GM23338 (cell line): ENCODE results near the gene HAUS5. TPM values are rescaled to one million over a fixed set of nuclear protein-coding genes. Genes with fewer than 3 reads are reported as not detected.

Experiments
- ATAC-seq: fragments of 200-7000 bp; cut with Tn5 transposase; 3 replicates; pipeline ENCODE4 v1.9.1; 2020
- DNase-seq: peaks from one replicate; pipeline ENCODE4 v3.0.0-alpha.2; 2015; ENCODE audit warnings: low spot score
- H2AFZ ChIP-seq: fragments of 200-600 bp; sonication (generic); 2 replicates; pipeline ENCODE4 v1.8.0; 2016; ENCODE audit warnings: antibody characterized with exemption, mild to moderate bottlenecking, moderate library complexity
- H3F3A ChIP-seq: fragments of 200-600 bp; sonication (generic); replicated peaks from 2 replicates; pipeline ENCODE4 v1.8.0; 2017; ENCODE audit warnings: antibody characterized with exemption, mixed run types, low read depth
- H3K27ac ChIP-seq: fragments of 200-600 bp; sonication (generic); 2 replicates; pipeline ENCODE4 v1.6.1; 2016; ENCODE audit warnings: low read depth
- H3K27me3 ChIP-seq: fragments of 200-600 bp; sonication (generic); 2 replicates; pipeline ENCODE4 v1.8.0; 2016; ENCODE audit warnings: mild to moderate bottlenecking, mixed run types, moderate library complexity; ENCODE audit not compliant: insufficient read depth
- H3K36me3 ChIP-seq: fragments of 200-600 bp; sonication (generic); 2 replicates; pipeline ENCODE4 v1.8.0; 2016; ENCODE audit warnings: mild to moderate bottlenecking; ENCODE audit not compliant: insufficient read depth
- H3K4me1 ChIP-seq: fragments of 200-600 bp; sonication (generic); 2 replicates; pipeline ENCODE4 v1.8.0; 2016; ENCODE audit warnings: mild to moderate bottlenecking, moderate library complexity; ENCODE audit not compliant: insufficient read depth
- H3K4me2 ChIP-seq: fragments of 200-600 bp; sonication (generic); 2 replicates; pipeline ENCODE4 v1.7.1; 2017; ENCODE audit warnings: mixed run types
- H3K4me3 ChIP-seq: fragments of 200-600 bp; sonication (generic); 2 replicates; pipeline ENCODE4 v1.6.1; 2016; ENCODE audit warnings: mixed run types
- H3K79me2 ChIP-seq: fragments of 200-600 bp; sonication (generic); replicated peaks from 2 replicates; pipeline ENCODE4 v1.8.0; 2017; ENCODE audit warnings: mild to moderate bottlenecking; ENCODE audit not compliant: insufficient read depth
- H3K9me2 ChIP-seq: fragments of 200-600 bp; sonication (generic); 2 replicates; pipeline ENCODE4 v1.8.0; 2017; ENCODE audit not compliant: insufficient read depth
- H4K20me1 ChIP-seq: fragments of 200-600 bp; sonication (generic); replicated peaks from 2 replicates; pipeline ENCODE4 v1.8.0; 2017; ENCODE audit warnings: mild to moderate bottlenecking; ENCODE audit not compliant: insufficient read depth
- H3K27ac Mint-ChIP-seq: 2 replicates; pipeline ENCODE4 v1.8.0; 2020; ENCODE audit warnings: inconsistent platforms, mild to moderate bottlenecking, moderate library complexity, mixed read lengths
- H3K27me3 Mint-ChIP-seq: 3 replicates; pipeline ENCODE4 v1.8.0; 2022; ENCODE audit warnings: low read depth, mild to moderate bottlenecking, moderate library complexity, mixed read lengths, inconsistent platforms; ENCODE audit not compliant: insufficient read depth, poor library complexity
- H3K36me3 Mint-ChIP-seq: 3 replicates; pipeline ENCODE4 v1.8.0; 2021; ENCODE audit warnings: low read depth, mild to moderate bottlenecking, inconsistent platforms, moderate library complexity, mixed read lengths
- H3K4me1 Mint-ChIP-seq: 3 replicates; pipeline ENCODE4 v1.8.0; 2020; ENCODE audit warnings: mild to moderate bottlenecking, inconsistent platforms, mixed read lengths
- H3K4me3 Mint-ChIP-seq: 3 replicates; pipeline ENCODE4 v1.8.0; 2021; ENCODE audit warnings: moderate library complexity, mild to moderate bottlenecking, inconsistent platforms, mixed read lengths
- H3K9me3 Mint-ChIP-seq: 3 replicates; pipeline ENCODE4 v1.8.0; 2020; ENCODE audit warnings: moderate library complexity, mild to moderate bottlenecking, inconsistent platforms, mixed read lengths
- CREB1 ChIP-seq: fragments of 250-450 bp; sonication (Bioruptor Pico); IDR thresholded peaks from 2 replicates; pipeline ENCODE4 v1.5.0; 2020; ENCODE audit warnings: low read depth, mild to moderate bottlenecking, moderate library complexity
- EZH2 ChIP-seq: fragments of 200-600 bp; sonication (generic); IDR thresholded peaks from one replicate; pipeline ENCODE4 v1.8.0; 2017; ENCODE audit warnings: antibody characterized with exemption, mild to moderate bottlenecking, low read depth; ENCODE audit not compliant: unreplicated experiment
- EZH2phosphoT487 ChIP-seq: fragments of 200-600 bp; sonication (generic); IDR thresholded peaks from one replicate; pipeline ENCODE4 v1.8.1; 2018; ENCODE audit warnings: antibody characterized with exemption; ENCODE audit not compliant: unreplicated experiment
- JUNB ChIP-seq: IDR thresholded peaks from one replicate; pipeline ENCODE4 v1.6.1; 2016; ENCODE audit warnings: antibody characterized with exemption; ENCODE audit not compliant: unreplicated experiment
- NANOG ChIP-seq: IDR thresholded peaks from 2 replicates; pipeline ENCODE4 v1.6.1; 2016; ENCODE audit warnings: antibody characterized with exemption, borderline replicate concordance
- POLR2AphosphoS5 ChIP-seq: IDR thresholded peaks from 2 replicates; pipeline ENCODE4 v1.6.1; 2016; ENCODE audit warnings: antibody characterized with exemption, low read depth
- STAT1 ChIP-seq: IDR thresholded peaks from one replicate; pipeline ENCODE4 v1.6.1; 2016; ENCODE audit warnings: antibody characterized with exemption; ENCODE audit not compliant: unreplicated experiment
- ZNF114 ChIP-seq: fragments of 250-450 bp; sonication (Bioruptor Pico); IDR thresholded peaks from 2 replicates; pipeline ENCODE4 v1.5.0; 2020; ENCODE audit warnings: mild to moderate bottlenecking, moderate library complexity
- ZNF331 ChIP-seq: fragments of 250-450 bp; sonication (Bioruptor Pico); IDR thresholded peaks from 2 replicates; pipeline ENCODE4 v1.5.0; 2020; ENCODE audit warnings: low read depth, mild to moderate bottlenecking, moderate library complexity
- polyA plus RNA-seq: library from polyadenylated mRNA; unstranded; fragments of >200 nt; fragmentation: Nextera tagmentation; extraction: Ambion mirVana; gene quantifications from 2 replicates; pipeline ENCODE4 v1.2.1, GENCODE V29; 2016
- total RNA-seq: library from RNA; depleted of rRNA; stranded (reverse); fragments of >200 nt; shearing (Covaris generic); gene quantifications from 2 replicates; pipeline ENCODE4 v1.2.3, GENCODE V29; 2014
- TF ChIP-seq, protein P1 (sequence below), 2 experiments: fragments of 200-600 bp in 1 of 2; sonication (generic) in 1 of 2; conservative IDR thresholded peaks; 2 replicates each; pipeline versions ENCODE4 v1.5.1 to v1.6.1; 2016 to 2017; ENCODE audit warnings: antibody characterized with exemption in 2 of 2, low read depth in 2 of 2, mild to moderate bottlenecking in 2 of 2, moderate library complexity in 1 of 2
- TF ChIP-seq, protein P2 (sequence below): fragments of 250-450 bp; sonication (Bioruptor Pico); IDR thresholded peaks from 2 replicates; pipeline ENCODE4 v1.5.0; 2020; ENCODE audit warnings: mild to moderate bottlenecking, moderate library complexity
- TF ChIP-seq, protein P3 (sequence below): IDR thresholded peaks from one replicate; pipeline ENCODE4 v1.6.1; 2018; ENCODE audit warnings: antibody characterized with exemption; ENCODE audit not compliant: unreplicated experiment
- TF ChIP-seq, protein P4 (sequence below): IDR thresholded peaks from 2 replicates; pipeline ENCODE4 v1.6.1; 2016; ENCODE audit warnings: antibody characterized with exemption

HAUS5 gene
- total and polyA plus RNA-seq, 2 experiments from 2014 or later, result 21.9 to 23.2 TPM

DNA sequence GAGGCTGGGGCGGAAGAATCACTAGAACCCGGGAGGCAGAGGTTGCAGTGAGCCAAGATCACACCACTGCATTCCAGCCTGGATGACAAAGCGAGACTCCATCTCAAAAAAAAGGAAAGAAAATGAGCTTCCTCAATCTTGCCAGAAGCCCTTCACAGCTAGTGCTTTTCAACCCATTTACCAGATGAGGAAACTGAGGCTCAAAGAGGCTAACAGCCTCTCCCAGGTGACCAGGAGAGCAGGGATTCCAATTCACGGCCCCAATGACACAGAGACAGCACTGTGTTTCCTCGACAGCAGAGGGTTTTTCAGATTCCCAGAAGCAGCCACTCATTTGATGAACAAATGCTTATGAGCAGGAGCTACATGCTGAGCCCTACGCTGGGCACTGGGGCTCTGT, 57.0 kb downstream of the HAUS5 start:
- H3K36me3 Mint-ChIP-seq, result no peaks in the 10 kb centered on the region
- Histone ChIP-seq H3K79me2 (no peaks in the 10 kb centered on the region), H3K36me3 (no peaks in the 10 kb centered on the region), H3K27ac (no peak overlapping the region), H3K4me2 (no peak overlapping the region), H4K20me1 (no peaks in the 10 kb centered on the region), H3K27me3 (no peaks in the 10 kb centered on the region), H2AFZ (no peak overlapping the region), H3F3A (0 out of 2 replicates have a peak, but pooled peaks cover 3% of the 10 kb centered on the region), H3K9me2 (no peaks in the 10 kb centered on the region), H3K4me1 (no peaks in the 10 kb centered on the region; the same call in 1 of the 2 replicates), H3K4me3 (no peak overlapping the region)
- H3K27me3 Mint-ChIP-seq, result peaks cover 11% of the 10 kb centered on the region
- DNase-seq, result no peak
- no peak for ATAC-seq
- H3K27ac Mint-ChIP-seq, result no peak overlapping the region
- no peak overlapping the region for H3K4me3 Mint-ChIP-seq
- TF ChIP-seq JUNB (no peak), ZNF331 (CRISPR knock-in tag) (no peak), CREB1 (CRISPR knock-in tag) (no peak), STAT1 (no peak), EZH2 (no peak), NANOG (no peak), EZH2phosphoT487 (no peak), POLR2AphosphoS5 (no peak), ZNF114 (CRISPR knock-in tag) (no peak)
- TF ChIP-seq, protein P1, sequence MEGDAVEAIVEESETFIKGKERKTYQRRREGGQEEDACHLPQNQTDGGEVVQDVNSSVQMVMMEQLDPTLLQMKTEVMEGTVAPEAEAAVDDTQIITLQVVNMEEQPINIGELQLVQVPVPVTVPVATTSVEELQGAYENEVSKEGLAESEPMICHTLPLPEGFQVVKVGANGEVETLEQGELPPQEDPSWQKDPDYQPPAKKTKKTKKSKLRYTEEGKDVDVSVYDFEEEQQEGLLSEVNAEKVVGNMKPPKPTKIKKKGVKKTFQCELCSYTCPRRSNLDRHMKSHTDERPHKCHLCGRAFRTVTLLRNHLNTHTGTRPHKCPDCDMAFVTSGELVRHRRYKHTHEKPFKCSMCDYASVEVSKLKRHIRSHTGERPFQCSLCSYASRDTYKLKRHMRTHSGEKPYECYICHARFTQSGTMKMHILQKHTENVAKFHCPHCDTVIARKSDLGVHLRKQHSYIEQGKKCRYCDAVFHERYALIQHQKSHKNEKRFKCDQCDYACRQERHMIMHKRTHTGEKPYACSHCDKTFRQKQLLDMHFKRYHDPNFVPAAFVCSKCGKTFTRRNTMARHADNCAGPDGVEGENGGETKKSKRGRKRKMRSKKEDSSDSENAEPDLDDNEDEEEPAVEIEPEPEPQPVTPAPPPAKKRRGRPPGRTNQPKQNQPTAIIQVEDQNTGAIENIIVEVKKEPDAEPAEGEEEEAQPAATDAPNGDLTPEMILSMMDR (conservative IDR thresholded peaks at IDR 0.05; ENCODE audit: low read depth in 2 of 2), result no peak
- TF ChIP-seq, protein P2, sequence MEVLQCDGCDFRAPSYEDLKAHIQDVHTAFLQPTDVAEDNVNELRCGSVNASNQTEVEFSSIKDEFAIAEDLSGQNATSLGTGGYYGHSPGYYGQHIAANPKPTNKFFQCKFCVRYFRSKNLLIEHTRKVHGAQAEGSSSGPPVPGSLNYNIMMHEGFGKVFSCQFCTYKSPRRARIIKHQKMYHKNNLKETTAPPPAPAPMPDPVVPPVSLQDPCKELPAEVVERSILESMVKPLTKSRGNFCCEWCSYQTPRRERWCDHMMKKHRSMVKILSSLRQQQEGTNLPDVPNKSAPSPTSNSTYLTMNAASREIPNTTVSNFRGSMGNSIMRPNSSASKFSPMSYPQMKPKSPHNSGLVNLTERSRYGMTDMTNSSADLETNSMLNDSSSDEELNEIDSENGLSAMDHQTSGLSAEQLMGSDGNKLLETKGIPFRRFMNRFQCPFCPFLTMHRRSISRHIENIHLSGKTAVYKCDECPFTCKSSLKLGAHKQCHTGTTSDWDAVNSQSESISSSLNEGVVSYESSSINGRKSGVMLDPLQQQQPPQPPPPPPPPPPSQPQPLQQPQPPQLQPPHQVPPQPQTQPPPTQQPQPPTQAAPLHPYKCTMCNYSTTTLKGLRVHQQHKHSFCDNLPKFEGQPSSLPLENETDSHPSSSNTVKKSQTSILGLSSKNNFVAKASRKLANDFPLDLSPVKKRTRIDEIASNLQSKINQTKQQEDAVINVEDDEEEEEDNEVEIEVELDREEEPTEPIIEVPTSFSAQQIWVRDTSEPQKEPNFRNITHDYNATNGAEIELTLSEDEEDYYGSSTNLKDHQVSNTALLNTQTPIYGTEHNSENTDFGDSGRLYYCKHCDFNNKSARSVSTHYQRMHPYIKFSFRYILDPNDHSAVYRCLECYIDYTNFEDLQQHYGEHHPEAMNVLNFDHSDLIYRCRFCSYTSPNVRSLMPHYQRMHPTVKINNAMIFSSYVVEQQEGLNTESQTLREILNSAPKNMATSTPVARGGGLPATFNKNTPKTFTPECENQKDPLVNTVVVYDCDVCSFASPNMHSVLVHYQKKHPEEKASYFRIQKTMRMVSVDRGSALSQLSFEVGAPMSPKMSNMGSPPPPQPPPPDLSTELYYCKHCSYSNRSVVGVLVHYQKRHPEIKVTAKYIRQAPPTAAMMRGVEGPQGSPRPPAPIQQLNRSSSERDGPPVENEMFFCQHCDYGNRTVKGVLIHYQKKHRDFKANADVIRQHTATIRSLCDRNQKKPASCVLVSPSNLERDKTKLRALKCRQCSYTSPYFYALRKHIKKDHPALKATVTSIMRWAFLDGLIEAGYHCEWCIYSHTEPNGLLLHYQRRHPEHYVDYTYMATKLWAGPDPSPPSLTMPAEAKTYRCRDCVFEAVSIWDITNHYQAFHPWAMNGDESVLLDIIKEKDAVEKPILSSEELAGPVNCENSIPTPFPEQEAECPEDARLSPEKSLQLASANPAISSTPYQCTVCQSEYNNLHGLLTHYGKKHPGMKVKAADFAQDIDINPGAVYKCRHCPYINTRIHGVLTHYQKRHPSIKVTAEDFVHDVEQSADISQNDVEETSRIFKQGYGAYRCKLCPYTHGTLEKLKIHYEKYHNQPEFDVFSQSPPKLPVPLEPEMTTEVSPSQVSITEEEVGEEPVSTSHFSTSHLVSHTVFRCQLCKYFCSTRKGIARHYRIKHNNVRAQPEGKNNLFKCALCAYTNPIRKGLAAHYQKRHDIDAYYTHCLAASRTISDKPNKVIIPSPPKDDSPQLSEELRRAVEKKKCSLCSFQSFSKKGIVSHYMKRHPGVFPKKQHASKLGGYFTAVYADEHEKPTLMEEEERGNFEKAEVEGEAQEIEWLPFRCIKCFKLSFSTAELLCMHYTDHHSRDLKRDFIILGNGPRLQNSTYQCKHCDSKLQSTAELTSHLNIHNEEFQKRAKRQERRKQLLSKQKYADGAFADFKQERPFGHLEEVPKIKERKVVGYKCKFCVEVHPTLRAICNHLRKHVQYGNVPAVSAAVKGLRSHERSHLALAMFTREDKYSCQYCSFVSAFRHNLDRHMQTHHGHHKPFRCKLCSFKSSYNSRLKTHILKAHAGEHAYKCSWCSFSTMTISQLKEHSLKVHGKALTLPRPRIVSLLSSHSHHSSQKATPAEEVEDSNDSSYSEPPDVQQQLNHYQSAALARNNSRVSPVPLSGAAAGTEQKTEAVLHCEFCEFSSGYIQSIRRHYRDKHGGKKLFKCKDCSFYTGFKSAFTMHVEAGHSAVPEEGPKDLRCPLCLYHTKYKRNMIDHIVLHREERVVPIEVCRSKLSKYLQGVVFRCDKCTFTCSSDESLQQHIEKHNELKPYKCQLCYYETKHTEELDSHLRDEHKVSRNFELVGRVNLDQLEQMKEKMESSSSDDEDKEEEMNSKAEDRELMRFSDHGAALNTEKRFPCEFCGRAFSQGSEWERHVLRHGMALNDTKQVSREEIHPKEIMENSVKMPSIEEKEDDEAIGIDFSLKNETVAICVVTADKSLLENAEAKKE (CRISPR knock-in tag), result no peak
- TF ChIP-seq, protein P3, sequence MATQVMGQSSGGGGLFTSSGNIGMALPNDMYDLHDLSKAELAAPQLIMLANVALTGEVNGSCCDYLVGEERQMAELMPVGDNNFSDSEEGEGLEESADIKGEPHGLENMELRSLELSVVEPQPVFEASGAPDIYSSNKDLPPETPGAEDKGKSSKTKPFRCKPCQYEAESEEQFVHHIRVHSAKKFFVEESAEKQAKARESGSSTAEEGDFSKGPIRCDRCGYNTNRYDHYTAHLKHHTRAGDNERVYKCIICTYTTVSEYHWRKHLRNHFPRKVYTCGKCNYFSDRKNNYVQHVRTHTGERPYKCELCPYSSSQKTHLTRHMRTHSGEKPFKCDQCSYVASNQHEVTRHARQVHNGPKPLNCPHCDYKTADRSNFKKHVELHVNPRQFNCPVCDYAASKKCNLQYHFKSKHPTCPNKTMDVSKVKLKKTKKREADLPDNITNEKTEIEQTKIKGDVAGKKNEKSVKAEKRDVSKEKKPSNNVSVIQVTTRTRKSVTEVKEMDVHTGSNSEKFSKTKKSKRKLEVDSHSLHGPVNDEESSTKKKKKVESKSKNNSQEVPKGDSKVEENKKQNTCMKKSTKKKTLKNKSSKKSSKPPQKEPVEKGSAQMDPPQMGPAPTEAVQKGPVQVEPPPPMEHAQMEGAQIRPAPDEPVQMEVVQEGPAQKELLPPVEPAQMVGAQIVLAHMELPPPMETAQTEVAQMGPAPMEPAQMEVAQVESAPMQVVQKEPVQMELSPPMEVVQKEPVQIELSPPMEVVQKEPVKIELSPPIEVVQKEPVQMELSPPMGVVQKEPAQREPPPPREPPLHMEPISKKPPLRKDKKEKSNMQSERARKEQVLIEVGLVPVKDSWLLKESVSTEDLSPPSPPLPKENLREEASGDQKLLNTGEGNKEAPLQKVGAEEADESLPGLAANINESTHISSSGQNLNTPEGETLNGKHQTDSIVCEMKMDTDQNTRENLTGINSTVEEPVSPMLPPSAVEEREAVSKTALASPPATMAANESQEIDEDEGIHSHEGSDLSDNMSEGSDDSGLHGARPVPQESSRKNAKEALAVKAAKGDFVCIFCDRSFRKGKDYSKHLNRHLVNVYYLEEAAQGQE, result no peak
- TF ChIP-seq, protein P4, sequence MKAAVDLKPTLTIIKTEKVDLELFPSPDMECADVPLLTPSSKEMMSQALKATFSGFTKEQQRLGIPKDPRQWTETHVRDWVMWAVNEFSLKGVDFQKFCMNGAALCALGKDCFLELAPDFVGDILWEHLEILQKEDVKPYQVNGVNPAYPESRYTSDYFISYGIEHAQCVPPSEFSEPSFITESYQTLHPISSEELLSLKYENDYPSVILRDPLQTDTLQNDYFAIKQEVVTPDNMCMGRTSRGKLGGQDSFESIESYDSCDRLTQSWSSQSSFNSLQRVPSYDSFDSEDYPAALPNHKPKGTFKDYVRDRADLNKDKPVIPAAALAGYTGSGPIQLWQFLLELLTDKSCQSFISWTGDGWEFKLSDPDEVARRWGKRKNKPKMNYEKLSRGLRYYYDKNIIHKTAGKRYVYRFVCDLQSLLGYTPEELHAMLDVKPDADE, result no peak
- H3K4me1 Mint-ChIP-seq, result peaks cover 6% of the 10 kb centered on the region; the same call in 2 of the 3 replicates
- no peaks in the 10 kb centered on the region; the same call in 2 of the 3 replicates for H3K9me3 Mint-ChIP-seq
